ENCODE measurements around the gene AMPD1. TPM values are rescaled to one million over a fixed set of nuclear protein-coding genes. Genes with fewer than 3 reads are reported as not detected.

The AMPD1 gene
- total and polyA plus RNA-seq, 5 donors, result not detected

- ATAC-seq, result no peak
- Histone ChIP-seq H3K9me3 (ENCODE audit: control insufficient read depth, low read length) (no peaks in the 10 kb centered on the region), H3K27me3 (ENCODE audit: control insufficient read depth, insufficient read depth) (no peaks in the 10 kb centered on the region), H3K27ac (ENCODE audit: low read length) (no peak overlapping the region), H3K4me3 (ENCODE audit: low read length) (no peak overlapping the region), H3K4me1 (ENCODE audit: control insufficient read depth, insufficient read depth, low read length) (peaks cover 2% of the 10 kb centered on the region)
- intact Hi-C loops (cut with DNase I), result loop anchor here in 1 of 4 donors (5.0 kb wide), 1 partner anchor 38 kb away; the partner anchor contains the start of gene CSDE1
- 92% methylated on average over 3 of the region's 3 CpGs for WGBS
- no peak for DNase-seq
These were observed 24.1 kb upstream of the AMPD1 start for GRCh38 chr1:114719424-114719787.

GRCh38 chr1:114718661-114719423 lies 23.5 kb upstream of the AMPD1 start:
- Histone ChIP-seq H3K4me3 (ENCODE audit: low read length) (no peak overlapping the region), H3K27ac (ENCODE audit: low read length) (no peak overlapping the region), H3K27me3 (ENCODE audit: control insufficient read depth, insufficient read depth) (no peaks in the 10 kb centered on the region), H3K9me3 (ENCODE audit: control insufficient read depth, low read length) (no peaks in the 10 kb centered on the region), H3K4me1 (ENCODE audit: control insufficient read depth, insufficient read depth, low read length) (peaks cover 2% of the 10 kb centered on the region)
- DNase-seq (no peak), ATAC-seq (no peak)
- intact Hi-C loops (cut with DNase I), result loop anchor here in 1 of 4 donors (5.0 kb wide), 1 partner anchor 38 kb away; the partner anchor contains the start of gene CSDE1
- WGBS, result 90% methylated on average over 11 of the region's 11 CpGs

- H3K27me3 ChIP-seq (ENCODE audit: control insufficient read depth, insufficient read depth), result no peaks in the 10 kb centered on the region
- H3K9me3 ChIP-seq (ENCODE audit: control insufficient read depth, low read length), result no peaks in the 10 kb centered on the region
- H3K4me1 ChIP-seq (ENCODE audit: control insufficient read depth, insufficient read depth, low read length), result peaks cover 2% of the 10 kb centered on the region
- peak; percentile 99 to 100 for ATAC-seq
- peak within 1 kb of the TSS; percentile 96 for H3K27ac ChIP-seq (ENCODE audit: low read length)
- peak within 1 kb of the TSS; percentile 97 for H3K4me3 ChIP-seq (ENCODE audit: low read length)
- WGBS, result under 1% methylated on average over 38 of the region's 38 CpGs
- peak; percentile 96 to 98 (median 97) for DNase-seq
- intact Hi-C loops (cut with DNase I), result loop anchor here in 1 of 4 donors (5.0 kb wide), 1 partner anchor 41 kb away; the partner anchor contains the start of gene CSDE1
These were observed 21.2 kb upstream of the AMPD1 start, which contains the start of gene NRAS for GRCh38 chr1:114716304-114717170. TSS of gene NRAS (minus strand) at chr1:114716771. CDS start at chr1:114716160, 611 bp downstream.

GRCh38 chr1:114715952-114716303 lies 20.6 kb upstream of the AMPD1 start:
- ATAC-seq, result peak in 1 of 2 donors; percentile 4
- Histone ChIP-seq H3K9me3 (ENCODE audit: control insufficient read depth, low read length) (no peaks in the 10 kb centered on the region), H3K4me1 (ENCODE audit: control insufficient read depth, insufficient read depth, low read length) (peaks cover 2% of the 10 kb centered on the region), H3K4me3 (ENCODE audit: low read length) (peak overlapping the region; percentile 97), H3K27ac (ENCODE audit: low read length) (peak overlapping the region; percentile 96), H3K27me3 (ENCODE audit: control insufficient read depth, insufficient read depth) (no peaks in the 10 kb centered on the region)
- intact Hi-C loops (cut with DNase I), result loop anchor here in 1 of 4 donors (5.0 kb wide), 1 partner anchor 41 kb away; the partner anchor contains the start of gene CSDE1
- DNase-seq, result no peak
- 29% methylated on average over 4 of the region's 4 CpGs for WGBS

- peaks cover 2% of the 10 kb centered on the region for H3K4me1 ChIP-seq (ENCODE audit: control insufficient read depth, insufficient read depth, low read length)
- ATAC-seq (no peak), DNase-seq (no peak)
- intact Hi-C loops (cut with DNase I), result no loop called here
- no peak overlapping the region for H3K27ac ChIP-seq (ENCODE audit: low read length)
- WGBS, result 77% methylated on average over 4 of the region's 4 CpGs
- H3K4me3 ChIP-seq (ENCODE audit: low read length), result no peak overlapping the region
- no peaks in the 10 kb centered on the region for H3K27me3 ChIP-seq (ENCODE audit: control insufficient read depth, insufficient read depth)
- H3K9me3 ChIP-seq (ENCODE audit: control insufficient read depth, low read length), result no peaks in the 10 kb centered on the region
These were observed 17.6 kb upstream of the AMPD1 start for GRCh38 chr1:114712977-114713376.

GRCh38 chr1:114710360-114710759 lies 15.0 kb upstream of the AMPD1 start:
- no peak overlapping the region for H3K27ac ChIP-seq (ENCODE audit: low read length)
- no peaks in the 10 kb centered on the region for H3K9me3 ChIP-seq (ENCODE audit: control insufficient read depth, low read length)
- H3K4me1 ChIP-seq (ENCODE audit: control insufficient read depth, insufficient read depth, low read length), result no peaks in the 10 kb centered on the region
- WGBS, result 95% methylated on average over 3 of the region's 3 CpGs
- no peak for DNase-seq
- intact Hi-C loops (cut with DNase I), result no loop called here
- no peaks in the 10 kb centered on the region for H3K27me3 ChIP-seq (ENCODE audit: control insufficient read depth, insufficient read depth)
- ATAC-seq, result no peak
- no peak overlapping the region for H3K4me3 ChIP-seq (ENCODE audit: low read length)

- WGBS, result 91% methylated on average over 2 of the region's 2 CpGs
- H3K4me3 ChIP-seq (ENCODE audit: low read length), result no peak overlapping the region
- H3K9me3 ChIP-seq (ENCODE audit: control insufficient read depth, low read length), result no peaks in the 10 kb centered on the region
- ATAC-seq, result no peak
- no peak overlapping the region for H3K27ac ChIP-seq (ENCODE audit: low read length)
- H3K27me3 ChIP-seq (ENCODE audit: control insufficient read depth, insufficient read depth), result no peaks in the 10 kb centered on the region
- no peak for DNase-seq
- intact Hi-C loops (cut with DNase I), result no loop called here
- no peaks in the 10 kb centered on the region for H3K4me1 ChIP-seq (ENCODE audit: control insufficient read depth, insufficient read depth, low read length)
These were observed 12.3 kb upstream of the AMPD1 start for GRCh38 chr1:114707604-114708003.

GRCh38 chr1:114703242-114703641 lies 7.9 kb upstream of the AMPD1 start:
- no peak overlapping the region for H3K27ac ChIP-seq (ENCODE audit: low read length)
- WGBS, result 93% methylated on average over 1 of the region's 1 CpG
- no peaks in the 10 kb centered on the region for H3K9me3 ChIP-seq (ENCODE audit: control insufficient read depth, low read length)
- no peaks in the 10 kb centered on the region for H3K27me3 ChIP-seq (ENCODE audit: control insufficient read depth, insufficient read depth)
- ATAC-seq (no peak), DNase-seq (no peak)
- no peak overlapping the region for H3K4me3 ChIP-seq (ENCODE audit: low read length)
- no peaks in the 10 kb centered on the region for H3K4me1 ChIP-seq (ENCODE audit: control insufficient read depth, insufficient read depth, low read length)
- intact Hi-C loops (cut with DNase I), result no loop called here

GRCh38 chr1:114702737-114703136 lies 7.4 kb upstream of the AMPD1 start:
- ATAC-seq, result no peak
- no peak overlapping the region for H3K4me3 ChIP-seq (ENCODE audit: low read length)
- no peak overlapping the region for H3K27ac ChIP-seq (ENCODE audit: low read length)
- intact Hi-C loops (cut with DNase I), result no loop called here
- H3K4me1 ChIP-seq (ENCODE audit: control insufficient read depth, insufficient read depth, low read length), result no peaks in the 10 kb centered on the region
- 83% methylated on average over 5 of the region's 5 CpGs for WGBS
- no peaks in the 10 kb centered on the region for H3K27me3 ChIP-seq (ENCODE audit: control insufficient read depth, insufficient read depth)
- DNase-seq, result no peak
- no peaks in the 10 kb centered on the region for H3K9me3 ChIP-seq (ENCODE audit: control insufficient read depth, low read length)

- no peak overlapping the region for H3K4me3 ChIP-seq (ENCODE audit: low read length)
- intact Hi-C loops (cut with DNase I), result no loop called here
- WGBS, result 55% methylated on average over 2 of the region's 2 CpGs
- no peaks in the 10 kb centered on the region for H3K27me3 ChIP-seq (ENCODE audit: control insufficient read depth, insufficient read depth)
- H3K9me3 ChIP-seq (ENCODE audit: control insufficient read depth, low read length), result no peaks in the 10 kb centered on the region
- no peaks in the 10 kb centered on the region for H3K4me1 ChIP-seq (ENCODE audit: control insufficient read depth, insufficient read depth, low read length)
- ATAC-seq (no peak), DNase-seq (no peak)
- no peak overlapping the region for H3K27ac ChIP-seq (ENCODE audit: low read length)
These were observed 6.6 kb upstream of the AMPD1 start for GRCh38 chr1:114701931-114702330.

GRCh38 chr1:114700036-114700600 lies 4.8 kb upstream of the AMPD1 start:
- Histone ChIP-seq H3K27ac (ENCODE audit: low read length) (no peak overlapping the region), H3K4me3 (ENCODE audit: low read length) (no peak overlapping the region), H3K9me3 (ENCODE audit: control insufficient read depth, low read length) (no peaks in the 10 kb centered on the region), H3K27me3 (ENCODE audit: control insufficient read depth, insufficient read depth) (no peaks in the 10 kb centered on the region), H3K4me1 (ENCODE audit: control insufficient read depth, insufficient read depth, low read length) (no peaks in the 10 kb centered on the region)
- intact Hi-C loops (cut with DNase I), result no loop called here
- DNase-seq (no peak), ATAC-seq (no peak)
- 42% methylated on average over 4 of the region's 4 CpGs for WGBS
